Natural killer cell treated with Interleukin-12 subunit alpha and Interleukin-12 subunit beta and Interleukin-15 and Interleukin-18, amount 100 ng/mL, for 72 hours (primary cell): ENCODE data around the gene KLHL17. TPM values are rescaled to one million over a fixed set of nuclear protein-coding genes. Genes with fewer than 3 reads are reported as not detected.

ENCODE experiments used
- ATAC-seq, 2 donors: fragments of 150-1000 bp; cut with Tn5 transposase in 1 of 2; sonication (Bioruptor Pico), chemical (Tn5 transposase) in 1 of 2; 2 replicates each; pipeline ENCODE4 v1.10.0; 2021
- DNase-seq: peaks from one replicate; pipeline ENCODE4 v3.0.0; 2022; ENCODE audit warnings: low spot score
- H3K27ac Mint-ChIP-seq, 2 donors: 1 replicate in 1 of 2; 2 replicates in 1 of 2; pipeline ENCODE4 v1.8.0; 2022; ENCODE audit warnings: mixed read lengths in 2 of 2, mild to moderate bottlenecking in 1 of 2, moderate library complexity in 1 of 2
- H3K27me3 Mint-ChIP-seq, 2 donors: 1 replicate in 1 of 2; 2 replicates in 1 of 2; pipeline ENCODE4 v1.8.0; 2022; ENCODE audit warnings: mixed read lengths in 2 of 2
- H3K36me3 Mint-ChIP-seq: one replicate; pipeline ENCODE4 v1.8.0; 2022; ENCODE audit warnings: mixed read lengths
- H3K4me1 Mint-ChIP-seq, 2 donors: 1 replicate in 1 of 2; 2 replicates in 1 of 2; pipeline ENCODE4 v1.8.0; 2022; ENCODE audit warnings: low read depth in 2 of 2, mixed read lengths in 2 of 2, mild to moderate bottlenecking in 1 of 2
- H3K4me3 Mint-ChIP-seq: one replicate; pipeline ENCODE4 v1.8.0; 2022; ENCODE audit warnings: mixed read lengths
- H3K9me3 Mint-ChIP-seq: 2 replicates; pipeline ENCODE4 v1.8.0; 2022; ENCODE audit warnings: mixed read lengths
- total RNA-seq, 2 donors: library from RNA; stranded (reverse); gene quantifications; one replicate each; pipeline ENCODE4 v1.2.3, GENCODE V29; 2022

Gene KLHL17
- total RNA-seq, 2 donors from 2014 or later = 19.0 to 27.9 TPM

DNA sequence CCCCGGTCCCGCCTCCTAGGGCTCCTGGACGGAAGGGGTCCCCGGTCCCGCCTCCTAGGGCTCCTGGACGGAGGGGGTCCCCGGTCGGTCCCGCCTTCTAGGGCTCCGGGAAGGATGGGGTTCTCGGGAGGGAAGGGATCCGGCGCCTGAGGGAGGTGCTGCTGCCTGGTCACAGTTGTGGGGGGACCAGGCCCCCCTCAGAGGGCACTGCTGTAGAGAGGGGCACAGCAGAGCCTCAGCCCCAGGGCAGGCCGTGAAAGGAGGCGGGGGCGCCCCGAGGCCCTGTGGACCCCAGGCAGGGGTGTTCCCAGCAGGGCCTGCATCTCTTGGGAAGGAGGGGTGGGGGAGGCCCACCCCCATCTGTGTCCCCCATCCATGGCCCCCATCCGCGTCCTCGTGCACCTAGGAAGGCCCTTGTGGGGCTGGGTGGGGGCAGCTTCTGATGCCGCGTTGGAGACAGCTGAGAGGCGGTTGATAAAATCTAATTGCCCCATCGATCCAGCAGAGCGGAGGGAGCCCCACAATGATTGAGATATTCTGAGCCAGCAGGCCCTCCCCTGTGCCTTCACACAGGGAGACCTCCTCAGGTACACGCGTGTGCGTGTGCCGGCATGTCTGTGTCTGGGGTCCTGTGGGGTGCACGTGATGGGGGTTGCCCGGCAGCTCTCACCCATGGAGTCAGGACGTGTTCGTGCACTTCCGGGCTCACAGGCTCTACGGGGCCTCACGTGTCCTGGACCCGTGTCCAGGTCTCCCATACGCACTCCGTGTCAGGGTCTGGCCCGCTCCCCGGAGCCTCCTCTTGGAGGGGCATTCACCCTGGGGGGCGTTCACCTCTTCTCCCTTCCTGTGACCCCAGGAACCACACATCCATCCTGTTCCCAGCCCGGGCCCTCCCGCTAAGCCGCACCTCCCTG lies 23.8 kb upstream of the KLHL17 start:
- no peak overlapping the region for H3K27ac Mint-ChIP-seq
- no peaks in the 10 kb centered on the region for H3K9me3 Mint-ChIP-seq
- H3K36me3 Mint-ChIP-seq = no peaks in the 10 kb centered on the region
- H3K4me1 Mint-ChIP-seq = peaks cover under 1 to 2% of the 10 kb centered on the region in 2 donors
- peaks cover 9 to 14% of the 10 kb centered on the region in 2 donors for H3K27me3 Mint-ChIP-seq
- no peak overlapping the region for H3K4me3 Mint-ChIP-seq
- DNase-seq (no peak), ATAC-seq (no peak)

DNA sequence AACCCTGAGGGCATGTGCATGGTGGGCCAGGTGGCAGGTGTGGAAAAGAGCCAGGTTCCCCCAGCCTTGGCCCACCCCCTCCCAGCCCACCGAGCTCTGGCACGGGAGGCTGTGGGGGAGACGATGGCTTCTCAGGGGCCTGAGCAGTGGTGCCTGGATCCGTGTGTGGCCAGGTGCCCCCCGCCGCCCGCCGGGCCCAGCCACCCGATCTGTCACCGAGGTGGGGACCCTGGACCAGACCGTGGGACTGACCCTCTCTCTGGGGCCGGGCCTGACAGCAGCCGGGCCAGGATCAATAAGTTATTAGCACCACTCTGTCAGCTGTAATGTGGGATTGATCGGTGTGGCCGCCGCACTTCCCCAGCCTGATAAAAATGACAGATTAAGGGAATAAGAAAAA lies 22.9 kb upstream of the KLHL17 start:
- peaks cover 0 to 2% of the 10 kb centered on the region in 2 donors for H3K4me1 Mint-ChIP-seq
- no peak overlapping the region for H3K4me3 Mint-ChIP-seq
- H3K36me3 Mint-ChIP-seq = no peaks in the 10 kb centered on the region
- DNase-seq (no peak), ATAC-seq (no peak)
- no peak overlapping the region for H3K27ac Mint-ChIP-seq
- peaks cover 8 to 14% of the 10 kb centered on the region in 2 donors for H3K27me3 Mint-ChIP-seq
- H3K9me3 Mint-ChIP-seq = no peaks in the 10 kb centered on the region

DNA sequence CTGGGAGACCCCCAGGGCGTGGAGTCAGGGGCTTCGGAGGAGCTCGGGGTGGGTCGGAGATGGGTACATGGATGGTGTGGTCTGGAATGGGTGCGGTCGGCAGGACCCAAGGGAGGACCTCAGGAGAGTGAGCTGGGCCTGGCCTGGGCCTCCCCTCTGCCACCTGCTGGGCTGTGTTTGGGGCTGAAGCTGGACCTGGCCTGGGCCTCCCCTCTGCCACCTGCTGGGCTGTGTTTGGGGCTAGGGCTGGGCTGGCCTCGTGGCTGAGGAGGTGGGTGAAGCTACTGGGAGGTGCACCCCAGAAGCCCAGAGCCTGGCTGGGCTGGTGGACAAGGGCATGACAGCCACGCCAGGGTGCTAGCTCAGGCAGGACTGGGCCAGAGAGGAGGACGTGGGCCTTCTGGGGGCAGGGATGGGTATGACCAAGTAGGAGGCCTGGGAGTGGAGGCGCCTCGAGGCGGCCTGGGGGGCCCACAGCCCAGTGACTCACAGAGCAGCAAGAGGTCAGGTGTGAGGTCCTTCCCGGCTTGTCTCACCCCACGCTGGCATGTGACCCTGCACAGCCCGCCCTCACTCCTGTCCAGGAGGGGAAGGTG lies 22.2 kb upstream of the KLHL17 start:
- Mint-ChIP-seq H3K36me3 (no peaks in the 10 kb centered on the region), H3K27ac (no peak overlapping the region), H3K4me1 (peaks cover 0 to 2% of the 10 kb centered on the region in 2 donors), H3K4me3 (no peak overlapping the region), H3K27me3 (peaks cover 8 to 14% of the 10 kb centered on the region in 2 donors), H3K9me3 (no peaks in the 10 kb centered on the region)
- peak in 1 of 2 donors; percentile 28 for ATAC-seq
- DNase-seq = no peak

DNA sequence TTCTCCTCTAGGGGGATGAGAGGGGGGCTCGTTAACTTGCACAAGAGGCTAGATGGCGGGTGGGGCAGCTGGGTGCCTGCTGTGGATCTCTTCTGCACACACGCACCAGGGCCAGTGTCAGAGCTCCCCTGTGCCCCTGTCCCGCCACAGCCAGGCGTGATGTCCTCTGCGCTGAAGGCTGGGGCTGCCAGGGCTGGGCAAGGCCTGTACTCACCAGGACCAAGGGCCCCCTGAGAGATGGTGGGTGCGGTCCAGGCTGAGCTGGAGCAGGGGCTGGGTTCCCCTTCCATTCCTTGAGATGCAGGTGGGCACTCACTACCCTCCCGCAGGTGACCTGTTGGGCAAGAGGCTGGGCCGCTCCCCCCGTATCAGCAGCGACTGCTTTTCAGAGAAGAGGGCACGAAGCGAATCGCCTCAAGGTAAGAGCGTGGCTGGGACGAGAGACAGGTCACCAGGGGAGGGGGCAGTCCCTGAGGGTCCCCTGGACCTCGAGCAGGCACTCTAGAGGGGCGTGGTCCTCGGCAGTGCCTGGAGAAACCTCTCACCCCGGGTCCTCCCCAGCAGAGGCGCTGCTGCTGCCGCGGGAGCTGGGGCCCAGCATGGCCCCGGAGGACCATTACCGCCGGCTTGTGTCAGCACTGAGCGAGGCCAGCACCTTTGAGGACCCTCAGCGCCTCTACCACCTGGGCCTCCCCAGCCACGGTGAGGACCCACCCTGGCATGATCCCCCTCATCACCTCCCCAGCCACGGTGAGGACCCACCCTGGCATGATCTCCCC lies 21.5 kb upstream of the KLHL17 start:
- Mint-ChIP-seq H3K9me3 (no peaks in the 10 kb centered on the region), H3K36me3 (no peaks in the 10 kb centered on the region), H3K27me3 (peaks cover 8 to 14% of the 10 kb centered on the region in 2 donors), H3K4me3 (no peak overlapping the region), H3K4me1 (peaks cover 0 to 2% of the 10 kb centered on the region in 2 donors), H3K27ac (no peak overlapping the region)
- ATAC-seq = no peak
- DNase-seq = no peak

DNA sequence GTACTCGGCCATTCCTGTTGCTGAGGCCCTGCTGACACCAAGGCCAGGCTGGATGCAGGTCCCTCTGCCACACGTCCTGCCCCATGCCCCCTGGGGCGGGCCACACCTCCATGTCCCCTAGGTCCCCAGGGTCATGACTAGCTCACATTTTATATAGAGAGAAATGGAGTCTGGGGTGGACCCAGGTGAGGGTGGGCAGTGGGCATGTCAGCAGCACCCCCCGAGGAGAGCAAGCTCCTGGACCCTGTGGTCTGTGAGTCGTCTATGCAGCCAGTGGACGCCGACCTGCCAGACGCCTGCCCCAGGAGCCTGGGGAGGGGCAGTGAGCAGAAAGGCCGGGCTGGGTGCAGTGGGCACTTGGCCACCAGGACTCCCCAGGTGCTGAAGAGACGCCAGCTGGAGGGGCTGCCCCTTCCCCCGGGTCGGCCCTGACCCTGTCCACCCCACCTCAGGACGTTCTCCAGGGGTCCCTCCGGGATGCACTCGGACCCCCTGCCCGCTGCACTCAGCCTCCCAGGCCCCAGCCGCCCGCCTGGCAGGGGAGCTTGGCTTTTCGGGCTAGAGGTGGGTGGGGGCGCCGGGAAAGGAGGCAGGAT lies 20.8 kb upstream of the KLHL17 start:
- Mint-ChIP-seq H3K4me3 (no peak overlapping the region), H3K4me1 (peaks cover 0 to 2% of the 10 kb centered on the region in 2 donors), H3K36me3 (no peaks in the 10 kb centered on the region), H3K27ac (no peak overlapping the region), H3K9me3 (no peaks in the 10 kb centered on the region), H3K27me3 (peaks cover 7 to 14% of the 10 kb centered on the region in 2 donors)
- ATAC-seq (no peak), DNase-seq (no peak)

DNA sequence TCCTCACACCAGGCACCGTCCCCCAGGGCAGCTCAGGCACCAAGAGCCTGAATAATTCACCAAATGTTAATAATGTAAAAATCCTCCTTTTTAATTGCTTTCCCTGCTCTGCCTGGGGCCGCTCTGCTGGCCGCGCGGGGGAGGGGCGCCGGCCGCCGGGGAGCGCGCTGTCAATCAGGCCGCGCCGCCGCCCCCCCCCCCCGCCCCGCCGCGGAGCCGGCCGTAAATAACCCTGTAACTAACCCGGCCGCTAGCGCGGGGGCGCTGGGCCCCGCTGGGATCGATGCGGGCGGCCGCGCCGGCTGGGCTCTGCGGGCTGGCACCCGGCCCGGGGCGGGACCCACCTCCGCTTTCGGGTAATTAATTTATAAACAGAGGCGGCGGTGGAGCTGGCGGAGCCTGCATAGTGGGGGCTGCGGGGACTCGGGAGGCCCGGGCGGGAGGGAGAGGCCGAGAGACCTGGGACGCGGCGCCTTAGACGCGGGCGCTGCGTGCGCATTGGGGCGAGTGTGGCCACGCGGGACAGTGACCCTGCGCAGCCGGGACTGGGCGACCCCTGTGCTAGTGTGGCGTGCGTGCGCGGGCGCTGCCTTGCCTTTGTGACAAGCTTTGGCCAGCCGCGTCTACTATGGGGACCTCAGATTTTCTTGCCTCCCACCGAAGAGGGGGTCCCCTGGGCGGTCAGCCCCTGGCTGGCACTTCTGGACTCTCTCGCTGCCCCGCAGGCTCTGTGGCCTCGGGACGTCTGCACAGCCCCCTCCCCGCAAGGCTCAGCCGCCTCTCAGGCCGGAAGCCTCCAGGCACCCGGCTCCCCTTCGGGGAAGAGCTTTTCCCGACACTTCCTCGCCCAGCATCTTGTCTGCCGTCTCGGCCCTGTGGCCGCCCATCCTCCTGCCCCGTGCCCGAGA lies 20.0 kb upstream of the KLHL17 start:
- no peak for DNase-seq
- Mint-ChIP-seq H3K27me3 (peaks cover 0 to 10% of the 10 kb centered on the region in 2 donors), H3K4me1 (peaks cover 0 to 2% of the 10 kb centered on the region in 2 donors), H3K27ac (no peak overlapping the region), H3K9me3 (no peaks in the 10 kb centered on the region), H3K36me3 (no peaks in the 10 kb centered on the region), H3K4me3 (peak overlapping the region; percentile 27)
- peak; percentile 2 to 11 for ATAC-seq

DNA sequence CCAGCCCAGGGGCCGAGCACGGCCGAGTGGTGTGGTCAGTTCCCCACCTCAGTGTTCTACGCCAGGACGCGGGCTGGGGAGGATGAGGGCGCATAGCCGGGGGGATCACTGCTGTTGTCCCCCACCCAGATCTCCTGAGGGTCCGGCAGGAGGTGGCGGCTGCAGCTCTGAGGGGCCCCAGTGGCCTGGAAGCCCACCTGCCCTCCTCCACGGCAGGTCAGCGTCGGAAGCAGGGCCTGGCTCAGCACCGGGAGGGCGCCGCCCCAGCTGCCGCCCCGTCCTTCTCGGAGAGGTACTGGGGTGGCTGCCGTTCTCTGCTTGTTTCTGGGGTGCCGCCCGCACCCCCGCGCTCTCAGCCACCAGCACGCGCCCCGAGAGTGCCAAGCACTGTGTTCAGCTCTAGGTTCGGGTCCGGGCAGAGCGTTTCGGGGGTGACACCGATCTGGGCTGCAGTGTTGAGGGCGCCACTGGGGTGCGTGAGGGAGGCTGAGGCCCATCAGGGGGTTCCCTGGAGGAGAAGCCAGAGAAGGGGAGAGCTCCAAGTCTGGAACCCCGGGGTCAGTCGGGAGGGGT lies 19.3 kb upstream of the KLHL17 start:
- H3K27ac Mint-ChIP-seq = no peak overlapping the region

DNA sequence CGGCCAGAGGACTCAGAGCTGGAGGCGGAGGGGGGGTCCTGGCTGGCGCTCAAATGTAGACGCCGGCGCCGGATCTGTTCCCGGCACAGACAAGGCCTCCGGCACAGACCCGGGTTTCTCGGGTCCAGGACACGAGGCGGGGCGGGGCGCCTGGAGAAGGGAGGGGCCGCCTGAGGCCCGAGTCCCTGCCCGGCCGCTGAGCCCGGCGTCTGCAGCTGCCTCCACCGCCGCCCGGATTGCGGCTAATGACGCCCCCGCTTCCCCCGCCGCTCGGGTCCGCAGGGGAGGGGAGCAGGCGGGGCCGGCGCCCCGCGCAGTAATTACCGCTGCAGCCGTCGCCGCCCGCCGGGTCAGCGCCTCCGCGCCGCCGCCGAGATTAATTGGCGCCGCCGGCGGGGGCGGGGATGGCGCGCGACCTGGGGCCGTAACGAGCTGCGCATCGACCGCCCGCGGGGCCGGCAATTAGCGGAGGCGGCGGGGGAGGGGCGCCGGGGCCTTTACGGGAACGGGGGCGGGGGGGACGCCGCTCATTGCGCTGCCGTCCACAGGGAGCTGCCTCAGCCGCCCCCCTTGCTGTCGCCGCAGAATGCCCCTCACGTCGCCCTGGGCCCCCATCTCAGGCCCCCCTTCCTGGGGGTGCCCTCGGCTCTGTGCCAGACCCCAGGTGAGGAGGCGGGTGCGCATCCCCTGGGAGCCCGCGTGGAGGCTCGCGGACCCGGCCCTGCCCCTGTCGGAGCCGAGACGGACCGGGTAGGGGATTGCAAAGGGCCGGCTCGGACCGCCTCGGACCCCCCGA lies 18.6 kb upstream of the KLHL17 start:
- H3K27me3 Mint-ChIP-seq = peaks cover 0 to 10% of the 10 kb centered on the region in 2 donors
- no peak overlapping the region for H3K27ac Mint-ChIP-seq
- H3K4me1 Mint-ChIP-seq = peaks cover 0 to 2% of the 10 kb centered on the region in 2 donors
- ATAC-seq (peak; percentile 14 to 17), DNase-seq (no peak)
- H3K36me3 Mint-ChIP-seq = no peaks in the 10 kb centered on the region
- H3K4me3 Mint-ChIP-seq = peak overlapping the region; percentile 52
- no peaks in the 10 kb centered on the region for H3K9me3 Mint-ChIP-seq

More for the DNA sequence above, 19.3 kb upstream of the KLHL17 start:
- H3K4me1 Mint-ChIP-seq = peaks cover 0 to 2% of the 10 kb centered on the region in 2 donors
- ATAC-seq = peak in 1 of 2 donors; percentile 1
- no peaks in the 10 kb centered on the region for H3K9me3 Mint-ChIP-seq
- no peaks in the 10 kb centered on the region for H3K36me3 Mint-ChIP-seq
- H3K4me3 Mint-ChIP-seq = peak overlapping the region; percentile 52
- DNase-seq = no peak
- peaks cover 0 to 10% of the 10 kb centered on the region in 2 donors for H3K27me3 Mint-ChIP-seq

DNA sequence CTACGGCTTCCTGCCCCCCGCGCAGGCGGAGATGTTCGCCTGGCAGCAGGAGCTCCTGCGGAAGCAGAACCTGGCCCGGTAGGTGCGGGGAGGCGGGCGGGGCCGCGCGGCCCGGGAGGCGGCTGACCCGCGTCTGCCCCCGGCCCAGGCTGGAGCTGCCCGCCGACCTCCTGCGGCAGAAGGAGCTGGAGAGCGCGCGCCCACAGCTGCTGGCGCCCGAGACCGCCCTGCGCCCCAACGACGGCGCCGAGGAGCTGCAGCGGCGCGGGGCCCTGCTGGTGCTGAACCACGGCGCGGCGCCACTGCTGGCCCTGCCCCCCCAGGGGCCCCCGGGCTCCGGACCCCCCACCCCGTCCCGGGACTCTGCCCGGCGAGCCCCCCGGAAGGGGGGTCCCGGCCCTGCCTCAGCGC lies 18.0 kb upstream of the KLHL17 start:
- no peak for ATAC-seq

DNA sequence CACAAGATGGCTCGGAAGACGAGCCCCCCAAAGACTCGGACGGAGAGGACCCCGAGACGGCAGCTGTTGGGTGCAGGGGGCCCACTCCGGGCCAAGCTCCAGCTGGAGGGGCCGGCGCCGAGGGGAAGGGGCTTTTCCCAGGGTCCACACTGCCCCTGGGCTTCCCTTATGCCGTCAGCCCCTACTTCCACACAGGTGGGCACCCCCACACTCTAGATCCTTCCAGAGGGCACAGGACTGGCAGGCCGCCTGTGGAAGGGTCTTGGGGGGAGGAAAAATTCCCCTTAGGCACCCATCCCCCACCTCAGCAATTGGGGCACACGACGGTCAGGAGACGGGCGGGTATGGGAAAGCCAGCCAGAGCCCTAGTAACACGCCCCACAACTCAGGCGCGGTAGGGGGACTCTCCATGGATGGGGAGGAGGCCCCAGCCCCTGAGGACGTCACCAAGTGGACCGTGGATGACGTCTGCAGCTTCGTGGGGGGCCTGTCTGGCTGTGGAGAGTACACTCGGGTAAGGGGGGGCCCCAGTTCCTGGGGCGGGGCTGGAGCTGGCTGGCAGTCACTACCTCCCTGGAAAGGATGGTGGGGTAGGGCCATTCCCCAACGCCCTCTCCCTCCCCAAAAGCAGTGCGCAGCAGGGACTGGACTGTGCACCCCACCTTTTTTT lies 17.4 kb upstream of the KLHL17 start:
- peaks cover 0 to 6% of the 10 kb centered on the region in 2 donors for H3K27me3 Mint-ChIP-seq
- ATAC-seq = no peak
- no peak overlapping the region for H3K27ac Mint-ChIP-seq
- no peaks in the 10 kb centered on the region for H3K9me3 Mint-ChIP-seq
- H3K4me3 Mint-ChIP-seq = no peak overlapping the region
- H3K36me3 Mint-ChIP-seq = no peaks in the 10 kb centered on the region
- H3K4me1 Mint-ChIP-seq = peaks cover 0 to 2% of the 10 kb centered on the region in 2 donors
- DNase-seq = no peak

More for the DNA sequence above, 18.0 kb upstream of the KLHL17 start:
- peaks cover 0 to 2% of the 10 kb centered on the region in 2 donors for H3K4me1 Mint-ChIP-seq
- H3K36me3 Mint-ChIP-seq = no peaks in the 10 kb centered on the region
- no peak for DNase-seq
- no peak overlapping the region for H3K27ac Mint-ChIP-seq
- no peak overlapping the region for H3K4me3 Mint-ChIP-seq
- peaks cover 0 to 10% of the 10 kb centered on the region in 2 donors for H3K27me3 Mint-ChIP-seq
- H3K9me3 Mint-ChIP-seq = no peaks in the 10 kb centered on the region

DNA sequence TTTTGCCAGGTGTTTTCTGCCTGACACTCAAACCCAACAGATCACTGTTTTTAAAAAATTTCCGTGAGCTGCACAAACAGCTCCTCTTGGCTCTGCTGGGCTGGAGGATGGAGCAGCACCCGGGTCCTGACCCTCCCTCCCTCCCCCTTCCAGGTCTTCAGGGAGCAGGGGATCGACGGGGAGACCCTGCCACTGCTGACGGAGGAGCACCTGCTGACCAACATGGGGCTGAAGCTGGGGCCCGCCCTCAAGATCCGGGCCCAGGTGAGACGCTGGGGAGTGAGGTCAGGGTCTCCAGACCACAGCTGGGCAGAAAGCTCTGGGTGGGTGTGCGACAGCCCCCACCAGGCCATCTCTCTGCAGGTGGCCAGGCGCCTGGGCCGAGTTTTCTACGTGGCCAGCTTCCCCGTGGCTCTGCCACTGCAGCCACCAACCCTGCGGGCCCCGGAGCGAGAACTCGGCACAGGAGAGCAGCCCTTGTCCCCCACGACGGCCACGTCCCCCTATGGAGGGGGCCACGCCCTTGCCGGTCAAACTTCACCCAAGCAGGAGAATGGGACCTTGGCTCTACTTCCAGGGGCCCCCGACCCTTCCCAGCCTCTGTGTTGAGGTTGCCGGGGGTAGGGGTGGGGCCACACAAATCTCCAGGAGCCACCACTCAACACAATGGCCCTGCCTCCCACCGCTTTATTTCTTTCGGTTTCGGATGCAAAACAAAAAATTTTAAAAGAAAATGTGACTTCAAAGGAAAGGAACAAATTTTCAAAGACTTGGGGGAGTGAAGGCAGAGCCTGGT lies 16.6 kb upstream of the KLHL17 start:
- Mint-ChIP-seq H3K9me3 (no peaks in the 10 kb centered on the region), H3K4me3 (no peak overlapping the region), H3K36me3 (no peaks in the 10 kb centered on the region)

More for the DNA sequence above, 16.6 kb upstream of the KLHL17 start:
- Mint-ChIP-seq H3K27ac (no peak overlapping the region), H3K27me3 (peaks cover 0 to 6% of the 10 kb centered on the region in 2 donors), H3K4me1 (peaks cover 0 to 2% of the 10 kb centered on the region in 2 donors)
- DNase-seq = no peak
- ATAC-seq = no peak
